HG03442 (cell line): ENCODE measurements around the gene LDLRAD4.
"Not testable (repeated sequence)": the region's sequence is repeated elsewhere in the genome, so short reads cannot be mapped to it uniquely, and the experiment has no call there.

Source experiments
- ATAC-seq: cut with Tn5 transposase; IDR thresholded peaks from one replicate; pipeline ENCODE4 v1.9.1; 2021; ENCODE audit warnings: mild to moderate bottlenecking, moderate library complexity; ENCODE audit not compliant: unreplicated experiment

The LDLRAD4 gene

GRCh38 chr18:13244135-13244534 is 25.6 kb downstream of the LDLRAD4 start:
- ATAC-seq, result no peak

- no peak for ATAC-seq
These were observed 27.0 kb downstream of the LDLRAD4 start for GRCh38 chr18:13245481-13246000.

- no peak for ATAC-seq
These were observed 27.6 kb downstream of the LDLRAD4 start for GRCh38 chr18:13246121-13246520.

- ATAC-seq, result no peak
These were observed 28.0 kb downstream of the LDLRAD4 start for GRCh38 chr18:13246591-13246990.

- ATAC-seq, result no peak
These were observed 28.9 kb downstream of the LDLRAD4 start for GRCh38 chr18:13247506-13247905.

GRCh38 chr18:13252686-13253410 is 34.3 kb downstream of the LDLRAD4 start:
- no peak for ATAC-seq

GRCh38 chr18:13253786-13254688 is 35.5 kb downstream of the LDLRAD4 start:
- ATAC-seq, result no peak

GRCh38 chr18:13254971-13255927 is 36.7 kb downstream of the LDLRAD4 start:
- ATAC-seq, result no peak

- no peak for ATAC-seq
These were observed 38.1 kb downstream of the LDLRAD4 start for GRCh38 chr18:13256444-13257305.

- no peak for ATAC-seq
These were observed 38.9 kb downstream of the LDLRAD4 start for GRCh38 chr18:13257361-13257980.

- ATAC-seq, result no peak
These were observed 40.4 kb downstream of the LDLRAD4 start for GRCh38 chr18:13258921-13259320.

- no peak for ATAC-seq
These were observed 41.1 kb downstream of the LDLRAD4 start for GRCh38 chr18:13259701-13260100.

- no peak for ATAC-seq
These were observed 41.8 kb downstream of the LDLRAD4 start for GRCh38 chr18:13260197-13260934.

GRCh38 chr18:13260935-13261640 is 42.5 kb downstream of the LDLRAD4 start:
- no peak for ATAC-seq

GRCh38 chr18:13261661-13262357 is 43.2 kb downstream of the LDLRAD4 start:
- ATAC-seq, result no peak

- not testable (repeated sequence) for ATAC-seq
These were observed 43.8 kb downstream of the LDLRAD4 start for GRCh38 chr18:13262358-13262680.

GRCh38 chr18:13262839-13263691 is 44.5 kb downstream of the LDLRAD4 start:
- no peak for ATAC-seq
